Neural cell (in vitro differentiated cells): ENCODE results near the gene ADAMTS2.

Experiments
- EP300 ChIP-seq: fragments of 450-650 bp; conservative IDR thresholded peaks from 2 replicates; pipeline ENCODE4 v1.6.1; 2014; ENCODE audit warnings: antibody characterized with exemption, mild to moderate bottlenecking, moderate library complexity; ENCODE audit not compliant: poor library complexity, severe bottlenecking
- POLR2AphosphoS5 ChIP-seq: IDR thresholded peaks from 2 replicates; pipeline ENCODE4 v1.6.1; 2012
- TF ChIP-seq, protein P1 (sequence below): fragments of 450-650 bp; IDR thresholded peaks from 2 replicates; pipeline ENCODE4 v1.5.1; 2014; ENCODE audit warnings: antibody characterized with exemption, mild to moderate bottlenecking, moderate library complexity; ENCODE audit not compliant: poor library complexity, severe bottlenecking

DNA sequence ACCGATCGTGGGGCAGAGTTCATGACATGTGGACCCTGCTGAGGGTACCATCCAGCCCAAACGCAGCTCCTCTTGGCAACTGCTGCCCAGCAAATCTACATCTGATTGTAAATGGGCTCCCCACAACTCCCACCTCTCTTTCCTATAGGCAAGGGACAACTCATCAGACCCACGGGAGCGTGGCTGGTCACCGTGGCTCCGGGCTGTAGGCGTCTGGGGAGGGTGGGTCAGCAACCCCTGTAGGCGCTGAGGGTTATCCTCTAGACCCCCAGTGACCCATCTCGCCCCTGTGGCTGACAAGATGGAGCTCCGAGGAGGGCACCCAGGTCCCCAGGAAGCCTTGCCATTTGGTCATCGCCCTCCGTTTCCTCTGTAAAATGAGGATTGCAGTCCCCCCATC lies 162.7 kb downstream of the ADAMTS2 start:
- TF ChIP-seq, protein P1, sequence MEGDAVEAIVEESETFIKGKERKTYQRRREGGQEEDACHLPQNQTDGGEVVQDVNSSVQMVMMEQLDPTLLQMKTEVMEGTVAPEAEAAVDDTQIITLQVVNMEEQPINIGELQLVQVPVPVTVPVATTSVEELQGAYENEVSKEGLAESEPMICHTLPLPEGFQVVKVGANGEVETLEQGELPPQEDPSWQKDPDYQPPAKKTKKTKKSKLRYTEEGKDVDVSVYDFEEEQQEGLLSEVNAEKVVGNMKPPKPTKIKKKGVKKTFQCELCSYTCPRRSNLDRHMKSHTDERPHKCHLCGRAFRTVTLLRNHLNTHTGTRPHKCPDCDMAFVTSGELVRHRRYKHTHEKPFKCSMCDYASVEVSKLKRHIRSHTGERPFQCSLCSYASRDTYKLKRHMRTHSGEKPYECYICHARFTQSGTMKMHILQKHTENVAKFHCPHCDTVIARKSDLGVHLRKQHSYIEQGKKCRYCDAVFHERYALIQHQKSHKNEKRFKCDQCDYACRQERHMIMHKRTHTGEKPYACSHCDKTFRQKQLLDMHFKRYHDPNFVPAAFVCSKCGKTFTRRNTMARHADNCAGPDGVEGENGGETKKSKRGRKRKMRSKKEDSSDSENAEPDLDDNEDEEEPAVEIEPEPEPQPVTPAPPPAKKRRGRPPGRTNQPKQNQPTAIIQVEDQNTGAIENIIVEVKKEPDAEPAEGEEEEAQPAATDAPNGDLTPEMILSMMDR, result no peak
- TF ChIP-seq EP300, result no peak
- TF ChIP-seq POLR2AphosphoS5, result no peak
